NT2/D1 (cell line): Measurements from ENCODE around the gene PTPN14.

Experiments
- DNase-seq: peaks from one replicate; pipeline ENCODE4 v3.0.0-alpha.2; 2011; ENCODE audit warnings: low read depth, low spot score
- H3K27me3 ChIP-seq: 2 replicates; pipeline ENCODE4 v1.6.0; 2011; ENCODE audit warnings: mild to moderate bottlenecking; ENCODE audit not compliant: insufficient read length, insufficient read depth
- H3K36me3 ChIP-seq: 2 replicates; pipeline ENCODE4 v1.6.1; 2011; ENCODE audit warnings: mild to moderate bottlenecking, low read length, mixed read lengths; ENCODE audit not compliant: insufficient read depth, insufficient read length
- H3K4me1 ChIP-seq: 2 replicates; pipeline ENCODE4 v1.5.1; 2011; ENCODE audit not compliant: insufficient read depth, insufficient read length
- H3K4me3 ChIP-seq: 2 replicates; pipeline ENCODE4 v1.5.1; 2011; ENCODE audit warnings: low read depth; ENCODE audit not compliant: insufficient read length
- H3K9ac ChIP-seq: 2 replicates; pipeline ENCODE4 v1.6.0; 2011; ENCODE audit warnings: low read depth; ENCODE audit not compliant: insufficient read length
- H3K9me3 ChIP-seq: 2 replicates; pipeline ENCODE4 v1.5.1; 2011; ENCODE audit warnings: mild to moderate bottlenecking, low read length; ENCODE audit not compliant: insufficient read depth
- SUZ12 ChIP-seq: IDR thresholded peaks from 2 replicates; pipeline ENCODE4 v1.6.1; 2011; ENCODE audit not compliant: insufficient read length, insufficient read depth; ENCODE audit errors: extremely low read depth
- YY1 ChIP-seq: IDR thresholded peaks from 2 replicates; pipeline ENCODE4 v1.6.1; 2011; ENCODE audit not compliant: insufficient read length, insufficient read depth
- ZNF274 ChIP-seq: IDR thresholded peaks from 2 replicates; pipeline ENCODE4 v1.6.1; 2011; ENCODE audit warnings: mild to moderate bottlenecking, low read depth, low read length

Gene PTPN14

DNA sequence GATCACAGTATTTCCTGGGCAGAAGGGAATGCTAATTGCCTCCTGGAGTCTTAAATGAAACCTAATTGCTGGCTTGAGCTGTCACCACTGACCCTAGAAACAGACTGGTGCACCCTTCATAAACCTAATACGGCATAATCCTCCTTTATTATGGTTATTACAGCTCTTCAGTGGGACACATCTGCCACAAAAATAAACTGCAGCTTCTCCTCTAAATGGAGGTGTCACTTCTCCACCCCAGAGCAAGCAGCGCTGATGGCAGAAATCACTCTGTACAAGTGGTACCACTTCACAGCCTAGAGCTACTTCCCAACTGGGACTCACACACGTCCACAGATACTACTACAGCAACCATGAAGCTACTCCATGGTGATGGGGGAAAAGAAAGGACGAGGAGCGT is 11.1 kb downstream of the PTPN14 start:
- H3K9ac ChIP-seq, result no peak overlapping the region
- no peaks in the 10 kb centered on the region for H3K27me3 ChIP-seq
- H3K4me1 ChIP-seq, result no peaks in the 10 kb centered on the region
- peaks cover 25% of the 10 kb centered on the region for H3K36me3 ChIP-seq
- TF ChIP-seq SUZ12, result no peak
- TF ChIP-seq YY1, result no peak
- TF ChIP-seq ZNF274, result no peak
- no peak for DNase-seq
- no peaks in the 10 kb centered on the region for H3K9me3 ChIP-seq
- no peak overlapping the region for H3K4me3 ChIP-seq

DNA sequence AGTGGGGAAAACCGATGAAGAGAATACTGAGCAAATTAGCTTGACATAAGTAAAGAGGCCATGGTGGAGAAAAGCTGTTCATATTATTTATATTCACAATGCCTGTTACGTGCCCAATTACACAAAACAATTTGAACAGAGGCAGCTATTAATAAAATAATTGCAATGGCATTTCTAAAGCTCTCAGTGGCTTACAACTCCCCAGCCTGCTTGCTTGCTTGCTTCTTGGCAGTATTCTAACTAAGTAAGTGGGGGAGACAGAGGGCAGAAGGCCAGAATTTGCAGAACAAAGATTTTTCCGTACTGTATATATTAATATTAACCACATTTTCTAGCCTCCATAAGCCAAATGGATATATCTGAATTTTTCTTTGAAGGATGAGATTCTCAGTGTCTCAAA is 12.9 kb downstream of the PTPN14 start:
- TF ChIP-seq YY1, result no peak
- no peak for TF ChIP-seq ZNF274
- no peak for TF ChIP-seq SUZ12
- no peaks in the 10 kb centered on the region for H3K9me3 ChIP-seq
- peaks cover 23% of the 10 kb centered on the region for H3K36me3 ChIP-seq
- no peak overlapping the region for H3K4me3 ChIP-seq
- no peak for DNase-seq
- H3K9ac ChIP-seq, result no peak overlapping the region
- no peaks in the 10 kb centered on the region for H3K27me3 ChIP-seq
- H3K4me1 ChIP-seq, result no peaks in the 10 kb centered on the region

DNA sequence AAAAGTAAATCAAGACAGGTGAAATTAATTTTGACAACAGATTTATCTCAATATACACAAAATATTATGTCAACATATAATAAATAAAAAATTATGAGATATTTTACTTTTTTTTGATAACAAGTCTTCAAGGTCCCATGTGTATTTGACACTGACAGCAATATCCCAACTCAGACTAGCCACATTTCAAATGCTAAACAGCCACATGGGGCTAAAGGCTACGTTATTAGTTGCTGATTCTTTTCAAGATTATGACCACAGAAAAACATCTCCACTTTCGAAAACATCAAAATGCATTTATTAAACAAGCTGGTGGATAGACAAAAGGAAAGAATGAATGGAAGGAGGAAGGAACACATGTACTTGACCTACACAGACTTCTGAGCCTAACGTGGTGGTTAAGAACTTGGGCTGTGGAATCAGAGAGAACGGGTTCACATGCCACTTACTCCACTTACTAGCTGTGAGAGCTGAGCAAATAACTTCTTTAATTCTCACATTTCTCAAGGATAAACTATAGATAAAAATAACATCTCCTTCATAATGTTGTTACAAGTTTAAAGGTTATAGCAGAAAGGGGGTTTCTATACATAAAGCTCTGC is 13.4 kb downstream of the PTPN14 start:
- Histone ChIP-seq H3K4me1 (no peaks in the 10 kb centered on the region), H3K27me3 (no peaks in the 10 kb centered on the region), H3K9me3 (no peaks in the 10 kb centered on the region), H3K36me3 (peaks cover 26% of the 10 kb centered on the region), H3K9ac (no peak overlapping the region), H3K4me3 (no peak overlapping the region)
- no peak for DNase-seq
- TF ChIP-seq ZNF274, result no peak
- TF ChIP-seq SUZ12, result no peak
- TF ChIP-seq YY1, result no peak

DNA sequence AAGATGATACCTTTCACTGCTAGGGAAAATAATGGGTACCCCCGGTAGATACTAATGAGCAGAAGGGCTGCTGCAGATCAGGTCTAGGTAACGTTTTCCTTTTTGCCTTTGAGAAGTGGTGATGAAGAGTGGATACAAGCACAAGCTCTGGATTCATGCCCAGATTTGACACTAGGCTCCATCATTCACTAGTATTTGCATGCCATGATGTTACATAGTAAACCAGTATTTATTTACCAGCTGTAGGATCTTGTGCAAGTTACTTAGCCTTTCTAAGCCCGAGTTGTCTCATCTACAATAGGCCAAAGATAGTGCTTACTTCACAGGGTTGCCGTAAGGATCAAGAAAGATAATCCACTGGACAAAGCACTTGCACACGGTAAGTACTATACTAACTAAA is 14.2 kb downstream of the PTPN14 start:
- Histone ChIP-seq H3K36me3 (peaks cover 27% of the 10 kb centered on the region), H3K27me3 (no peaks in the 10 kb centered on the region), H3K9ac (no peak overlapping the region), H3K9me3 (no peaks in the 10 kb centered on the region), H3K4me3 (no peak overlapping the region), H3K4me1 (no peaks in the 10 kb centered on the region)
- TF ChIP-seq SUZ12 (no peak), ZNF274 (no peak), YY1 (no peak)
- no peak for DNase-seq

DNA sequence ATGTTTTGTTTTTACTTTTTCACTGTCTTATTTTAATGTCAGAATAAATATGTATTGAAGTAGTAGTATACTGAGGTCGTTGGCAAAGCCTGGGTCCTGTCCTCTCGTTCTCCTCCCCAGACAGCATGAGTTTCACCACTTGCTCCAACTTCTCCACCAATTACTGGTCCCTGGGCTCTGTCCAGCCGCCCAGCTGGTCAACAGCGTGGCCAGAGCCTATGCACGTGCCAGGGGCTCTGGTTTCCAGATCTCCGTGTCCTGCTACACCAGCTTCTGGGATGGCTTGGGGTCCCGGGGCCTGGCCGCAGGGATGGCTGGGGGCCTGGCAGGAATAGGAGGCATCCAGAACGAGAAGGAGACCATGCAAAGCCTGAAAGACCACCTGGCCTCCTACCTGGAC is 19.3 kb downstream of the PTPN14 start:
- H3K9me3 ChIP-seq, result no peaks in the 10 kb centered on the region
- H3K36me3 ChIP-seq, result peaks cover 26% of the 10 kb centered on the region
- H3K4me3 ChIP-seq, result no peak overlapping the region
- H3K4me1 ChIP-seq, result no peaks in the 10 kb centered on the region
- no peak for DNase-seq
- H3K9ac ChIP-seq, result no peak overlapping the region
- no peaks in the 10 kb centered on the region for H3K27me3 ChIP-seq
- TF ChIP-seq YY1 (no peak), SUZ12 (no peak), ZNF274 (no peak)

DNA sequence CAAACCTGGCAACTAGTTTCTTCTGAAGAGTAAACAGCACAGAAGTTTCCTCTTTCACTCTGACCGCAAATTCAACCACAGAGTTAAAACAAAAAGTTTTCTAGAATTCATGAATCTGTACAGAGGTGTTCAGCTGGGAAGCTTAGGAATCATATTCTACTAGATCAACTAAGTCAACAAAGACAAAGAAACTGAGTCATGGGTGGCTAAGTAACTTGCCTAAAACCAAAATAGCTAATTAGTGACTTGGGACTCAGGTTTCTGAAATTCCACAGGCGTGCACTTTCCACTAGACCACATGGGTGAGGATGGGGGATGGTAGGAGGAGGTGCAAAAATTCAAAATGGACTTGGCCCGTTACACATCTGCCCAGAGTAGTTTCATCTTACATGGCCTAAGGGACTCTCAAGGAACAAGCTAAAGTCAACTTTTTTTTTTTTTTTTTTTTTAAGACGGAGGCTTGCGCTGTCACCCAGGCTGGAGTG is 25.8 kb downstream of the PTPN14 start:
- Histone ChIP-seq H3K9ac (no peak overlapping the region), H3K4me3 (no peak overlapping the region), H3K9me3 (no peaks in the 10 kb centered on the region), H3K4me1 (no peaks in the 10 kb centered on the region), H3K27me3 (no peaks in the 10 kb centered on the region), H3K36me3 (peaks cover 4% of the 10 kb centered on the region)
- no peak for DNase-seq
- TF ChIP-seq YY1, result no peak
- no peak for TF ChIP-seq ZNF274
- no peak for TF ChIP-seq SUZ12

GRCh38 chr1:214524824-214525223 is 26.6 kb downstream of the PTPN14 start:
- no peaks in the 10 kb centered on the region for H3K27me3 ChIP-seq
- no peak for DNase-seq
- no peak overlapping the region for H3K9ac ChIP-seq
- peaks cover 4% of the 10 kb centered on the region for H3K36me3 ChIP-seq
- no peak overlapping the region for H3K4me3 ChIP-seq
- H3K9me3 ChIP-seq, result no peaks in the 10 kb centered on the region
- no peaks in the 10 kb centered on the region for H3K4me1 ChIP-seq
- TF ChIP-seq YY1, result no peak
- TF ChIP-seq ZNF274, result no peak
- no peak for TF ChIP-seq SUZ12
